HG03457 (cell line): ENCODE measurements around the gene AGFG2.
"Not testable (repeated sequence)": the region's sequence is repeated elsewhere in the genome, so short reads cannot be mapped to it uniquely, and the experiment has no call there.

ENCODE experiments used
- ATAC-seq: cut with Tn5 transposase; IDR thresholded peaks from one replicate; pipeline ENCODE4 v1.9.1; 2021; ENCODE audit warnings: moderate number of reproducible peaks; ENCODE audit not compliant: unreplicated experiment

AGFG2 gene

DNA sequence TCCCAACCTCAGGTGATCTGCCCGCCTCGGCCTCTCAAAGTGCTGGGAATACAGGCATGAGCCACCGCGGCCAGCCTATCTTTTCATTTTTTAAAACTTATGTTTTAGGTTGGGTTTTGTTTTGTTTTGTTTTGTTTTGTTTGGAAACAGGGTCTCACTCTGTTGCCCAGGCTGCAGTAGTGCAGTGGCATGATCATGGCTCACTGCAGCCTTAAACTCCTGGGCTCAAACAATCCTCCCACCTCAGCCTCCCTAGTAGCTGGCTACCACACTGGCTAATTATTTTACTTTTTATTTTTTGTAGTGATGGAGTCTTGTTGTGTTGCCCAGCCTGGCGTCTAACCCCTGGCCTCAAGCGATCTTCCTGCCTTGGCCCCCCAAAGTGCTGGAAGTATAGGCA lies 19.4 kb upstream of the AGFG2 start:
- no peak for ATAC-seq

DNA sequence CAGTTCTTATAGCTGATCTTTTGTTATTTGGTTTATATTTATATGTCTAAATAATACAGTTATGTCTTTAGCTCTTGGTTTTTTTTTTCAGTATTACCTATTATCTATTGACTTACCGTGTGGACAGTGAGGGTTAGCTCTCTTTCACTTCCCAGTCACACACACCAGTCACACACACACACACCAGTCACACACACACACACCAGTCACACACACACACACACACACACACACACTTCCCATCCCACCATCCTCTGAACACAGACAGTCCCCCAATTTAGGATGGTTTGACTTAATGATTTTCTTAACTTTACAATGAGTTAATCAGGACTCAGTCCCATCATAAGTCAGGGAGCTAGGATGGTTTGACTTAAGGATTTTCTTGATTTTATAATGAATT lies 18.9 kb upstream of the AGFG2 start:
- no peak for ATAC-seq

DNA sequence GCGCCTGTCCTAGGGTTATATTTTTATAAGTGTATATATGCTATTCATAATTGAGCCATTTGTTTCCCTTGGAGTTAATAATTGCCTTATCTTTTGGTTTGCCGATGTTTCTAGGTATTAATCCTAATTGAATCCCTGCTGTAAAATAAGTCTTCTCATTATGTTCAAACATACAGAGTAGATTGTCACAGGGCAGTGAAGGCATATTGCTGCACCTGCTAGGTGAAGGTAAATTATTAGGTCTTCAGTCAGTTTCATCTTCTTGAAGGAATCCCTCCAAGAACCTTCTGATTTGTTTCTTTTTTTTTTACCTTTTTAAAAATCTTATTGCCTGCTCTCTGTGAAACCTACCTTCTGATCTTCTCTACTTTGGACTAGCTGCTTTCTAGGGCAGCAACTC lies 17.9 kb upstream of the AGFG2 start:
- ATAC-seq: no peak

DNA sequence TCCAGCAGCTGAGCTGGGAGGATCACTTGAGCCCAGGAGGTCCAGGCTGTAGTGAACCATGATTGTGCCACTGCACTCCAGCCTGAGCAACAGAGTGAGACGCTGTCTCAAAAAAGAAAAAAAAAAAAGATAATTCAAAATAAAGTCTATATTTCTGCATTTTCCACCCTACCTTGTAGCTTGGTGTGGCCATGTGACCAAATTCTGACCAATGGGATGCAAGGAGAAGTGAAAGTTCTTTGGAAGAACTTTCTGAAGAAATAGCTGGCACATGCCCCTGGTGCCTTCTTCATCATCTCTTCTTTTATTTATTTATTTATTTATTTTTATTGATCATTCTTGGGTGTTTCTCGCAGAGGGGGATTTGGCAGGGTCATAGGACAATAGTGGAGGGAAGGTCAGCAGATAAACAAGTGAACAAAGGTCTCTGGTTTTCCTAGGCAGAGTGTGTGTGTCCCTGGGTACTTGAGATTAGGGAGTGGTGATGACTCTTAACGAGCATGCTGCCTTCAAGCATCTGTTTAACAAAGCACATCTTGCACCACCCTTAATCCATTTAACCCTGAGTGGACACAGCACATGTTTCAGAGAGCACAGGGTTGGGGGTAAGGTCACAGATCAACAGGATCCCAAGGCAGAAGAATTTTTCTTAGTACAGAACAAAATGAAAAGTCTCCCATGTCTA lies 17.0 kb upstream of the AGFG2 start:
- ATAC-seq: not testable (repeated sequence)

DNA sequence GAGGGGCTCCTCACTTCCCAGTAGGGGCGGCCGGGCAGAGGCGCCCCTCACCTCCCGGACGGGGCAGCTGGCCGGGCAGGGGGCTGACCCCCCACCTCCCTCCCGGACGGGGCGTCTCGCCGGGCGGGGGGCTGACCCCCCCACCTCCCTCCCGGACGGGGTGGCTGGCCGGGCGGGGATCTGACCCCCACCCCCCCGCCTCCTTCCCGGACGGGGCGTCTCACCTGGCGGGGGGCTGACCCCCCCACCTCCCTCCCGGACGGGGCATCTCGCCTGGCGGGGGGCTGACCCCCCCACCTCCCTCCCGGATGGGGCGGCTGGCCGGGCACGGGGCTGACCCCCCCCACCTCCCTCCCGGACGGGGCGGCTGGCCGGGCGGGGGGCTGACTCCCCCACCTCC lies 15.8 kb upstream of the AGFG2 start:
- not testable (repeated sequence) for ATAC-seq

DNA sequence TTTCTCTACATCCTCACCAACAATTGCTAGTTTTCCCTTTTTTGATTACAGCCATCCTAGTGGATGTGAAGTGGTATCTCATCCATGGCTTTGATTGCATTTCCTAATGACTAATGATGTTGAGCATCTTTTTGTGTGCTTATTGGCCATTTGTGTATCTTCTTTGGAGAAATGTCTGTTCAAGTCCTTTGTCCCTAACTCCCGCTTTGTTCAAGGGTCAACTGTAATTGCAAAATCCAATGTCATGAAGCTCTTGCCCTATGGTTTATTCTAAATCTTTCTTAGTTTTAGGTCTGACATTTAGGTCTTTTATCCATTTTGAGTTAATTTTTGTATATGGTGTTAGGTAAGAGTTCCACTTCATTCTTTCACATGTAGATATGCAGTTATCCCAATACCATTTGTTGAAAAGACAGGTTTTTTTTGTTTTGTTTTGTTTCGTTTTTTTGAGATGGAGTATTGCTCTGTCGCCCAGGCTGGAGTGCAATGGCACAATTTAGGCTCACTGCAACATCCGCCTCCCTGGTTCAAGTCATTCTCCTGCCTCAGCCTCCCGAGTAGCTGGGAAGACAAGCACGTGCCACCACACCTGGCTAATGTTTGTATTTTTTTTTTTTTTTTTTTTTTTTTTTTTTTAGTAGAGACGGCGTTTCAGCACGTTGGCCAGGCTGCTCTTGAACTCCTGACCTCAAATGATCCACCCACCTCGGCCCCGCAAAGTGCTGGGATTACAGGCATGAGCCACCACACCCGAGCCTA lies 10.7 kb upstream of the AGFG2 start:
- ATAC-seq: not testable (repeated sequence)

DNA sequence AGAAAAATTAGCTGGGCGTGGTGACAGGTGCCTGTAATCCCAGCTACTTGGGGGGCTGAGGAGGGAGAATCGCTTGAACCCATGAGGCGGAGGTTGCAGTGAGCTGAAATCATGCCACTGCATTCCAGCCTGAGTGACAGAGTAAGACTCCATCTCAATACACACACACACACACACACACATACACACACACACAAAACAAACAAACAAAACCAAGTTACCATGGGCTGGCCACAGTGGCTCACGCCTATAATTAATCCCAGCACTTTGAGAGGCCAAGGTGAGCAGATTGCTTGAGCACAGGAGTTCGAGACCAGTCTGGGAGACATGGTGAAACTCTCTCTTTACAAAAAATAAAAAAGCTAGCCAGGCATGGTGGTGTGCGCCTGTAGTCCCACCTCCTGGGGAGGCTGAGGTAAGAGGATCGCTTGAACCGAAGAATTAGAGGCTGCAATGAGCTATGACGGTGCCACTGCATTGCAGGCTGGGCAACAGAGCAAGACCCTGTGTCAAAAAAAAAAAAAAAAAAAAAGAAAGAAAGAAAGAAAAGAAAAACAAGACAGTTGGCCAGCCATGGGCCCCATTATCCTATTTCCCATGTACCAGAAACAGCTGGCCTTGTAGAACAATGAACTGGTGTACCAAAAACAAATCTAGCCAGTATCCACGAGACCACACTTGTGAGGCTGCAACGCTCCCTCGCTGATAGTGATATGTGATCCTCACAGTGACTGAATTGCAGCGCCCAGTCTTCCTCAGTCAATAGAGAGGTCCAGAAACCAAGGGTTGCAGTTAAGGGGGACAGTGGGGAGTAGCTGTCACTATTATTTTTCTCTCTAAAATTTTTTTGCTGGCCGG lies 6.6 kb upstream of the AGFG2 start:
- ATAC-seq: no peak

DNA sequence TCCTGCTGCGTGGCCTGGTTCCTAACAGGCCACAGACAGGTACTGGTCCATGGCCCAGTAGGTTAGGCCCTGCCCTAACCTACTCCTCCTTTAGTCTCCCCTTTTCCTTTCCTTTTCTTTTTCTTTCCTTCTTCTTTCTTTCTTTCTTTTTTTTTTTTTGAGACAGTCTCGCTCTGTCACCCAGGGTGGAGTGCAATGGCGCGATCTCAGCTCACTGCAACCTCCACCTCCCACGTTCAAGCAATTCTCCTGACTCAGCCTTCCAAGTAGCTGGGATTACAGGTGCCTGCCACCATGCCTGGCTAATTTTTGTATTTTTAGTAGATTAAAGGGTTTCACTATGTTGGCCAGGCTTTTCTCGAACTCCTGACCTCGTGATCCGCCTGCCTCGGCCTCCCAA lies 3.0 kb upstream of the AGFG2 start:
- ATAC-seq: not testable (repeated sequence)

DNA sequence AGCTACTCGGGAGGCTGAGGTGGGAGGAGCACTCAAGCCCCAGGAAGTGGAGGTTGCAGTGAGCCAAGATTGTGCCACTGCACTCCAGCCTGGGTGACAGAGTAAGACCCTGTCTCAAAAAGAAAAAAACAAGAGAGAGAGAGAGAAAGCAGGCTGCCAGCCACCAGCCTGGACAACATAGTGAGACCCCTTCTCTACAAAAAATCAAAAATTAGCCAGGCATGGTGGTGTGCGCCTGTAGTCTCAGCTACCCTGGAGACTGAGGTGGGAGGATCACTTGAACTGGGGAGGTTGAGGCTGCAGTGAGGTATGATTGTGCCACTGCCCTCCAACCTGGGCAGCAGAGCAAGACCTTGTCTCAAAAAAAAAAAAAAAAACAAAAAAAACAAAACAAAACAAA lies 2.3 kb upstream of the AGFG2 start:
- ATAC-seq: not testable (repeated sequence)

DNA sequence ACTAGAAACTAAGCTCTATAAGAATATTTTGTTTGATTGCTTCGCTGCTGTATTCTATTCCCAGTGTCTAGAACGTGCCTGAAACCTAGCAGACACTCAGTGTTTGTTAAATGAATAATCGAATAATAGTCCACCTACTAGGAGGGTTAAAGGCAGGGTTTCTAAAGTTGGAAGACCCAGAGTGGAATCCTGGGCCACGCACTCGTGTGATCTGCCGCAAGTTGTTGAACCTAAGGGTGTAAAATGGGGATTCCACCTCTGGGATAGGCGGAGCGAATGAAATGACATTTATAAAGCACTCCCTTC lies 702 bp upstream of the AGFG2 start:
- no peak for ATAC-seq

DNA sequence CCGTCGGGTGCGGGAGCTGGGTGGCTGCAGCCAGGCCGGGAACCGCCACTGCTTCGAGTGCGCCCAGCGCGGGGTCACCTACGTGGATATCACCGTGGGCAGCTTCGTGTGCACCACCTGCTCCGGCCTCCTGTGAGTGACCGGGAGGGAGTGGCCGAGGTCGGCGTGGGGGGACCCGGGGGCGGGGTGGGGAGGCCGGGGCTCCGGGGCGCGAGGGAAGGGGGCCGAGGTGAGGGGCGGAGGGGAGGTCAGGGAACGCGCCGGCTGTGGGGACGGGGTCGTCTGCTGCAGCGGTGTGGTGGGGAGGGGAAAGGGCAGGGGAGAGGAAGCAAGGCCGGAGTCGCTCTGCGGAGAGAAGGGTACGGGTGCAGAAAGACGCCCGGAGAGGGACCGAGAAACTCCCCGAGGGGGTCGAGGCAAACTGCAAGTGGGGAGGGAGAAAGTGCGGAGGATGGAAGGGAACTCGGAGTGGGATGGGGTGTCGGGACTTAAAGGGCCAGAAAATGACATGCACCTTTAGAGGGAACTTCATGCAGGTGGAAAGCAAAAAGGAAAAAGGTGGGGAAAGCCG lies 518 bp downstream of the AGFG2 start:
- ATAC-seq: no peak

DNA sequence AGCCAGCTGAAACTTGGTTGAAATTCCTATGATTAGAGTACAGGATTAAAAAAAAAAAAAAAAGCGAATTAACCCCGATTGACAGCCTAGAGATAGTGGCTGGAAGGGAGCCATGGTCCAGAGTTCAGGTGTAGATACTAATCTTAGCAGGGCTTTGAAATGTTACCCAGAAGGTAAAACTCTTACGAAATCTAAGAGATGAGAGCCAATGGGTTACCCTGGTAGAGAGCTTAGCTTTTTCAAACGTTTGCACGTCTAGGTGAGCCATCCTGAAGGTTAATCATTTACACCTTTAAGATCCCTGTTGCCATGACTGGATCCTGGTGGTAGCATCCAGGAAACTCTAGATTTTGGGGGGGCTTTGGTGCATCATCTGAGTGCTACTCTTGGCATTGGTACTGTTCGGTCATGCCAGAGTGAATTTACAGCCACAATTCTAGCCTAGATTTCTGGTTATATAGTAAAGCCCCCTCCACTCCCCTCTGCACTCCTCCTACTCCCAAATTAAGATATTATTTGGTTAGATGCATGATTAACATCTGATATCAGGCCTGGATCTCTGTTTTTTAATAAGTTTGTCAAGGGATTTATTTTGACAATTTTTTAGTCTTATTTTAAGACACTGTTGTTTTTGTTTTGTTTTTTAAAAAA lies 1.2 kb downstream of the AGFG2 start:
- ATAC-seq: no peak

DNA sequence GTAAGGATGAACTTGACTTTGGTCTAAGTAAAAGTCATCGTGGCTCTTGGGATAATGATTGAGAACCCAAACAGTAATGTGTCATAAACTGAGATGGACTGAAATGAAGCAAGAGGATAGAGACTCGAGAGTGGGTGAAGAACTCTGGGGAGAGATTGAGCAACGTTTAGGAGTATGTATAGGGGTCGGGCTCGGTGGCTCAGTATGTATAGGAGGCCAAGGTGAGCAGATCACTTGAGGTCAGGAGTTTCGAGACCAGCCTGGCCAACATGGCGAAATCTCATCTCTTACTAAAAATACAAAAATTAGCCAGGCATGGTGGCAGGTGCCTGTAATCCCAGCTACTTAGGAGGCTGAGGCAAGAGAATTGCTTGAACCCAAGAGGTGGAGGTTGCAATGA lies 2.3 kb downstream of the AGFG2 start:
- ATAC-seq: not testable (repeated sequence)

DNA sequence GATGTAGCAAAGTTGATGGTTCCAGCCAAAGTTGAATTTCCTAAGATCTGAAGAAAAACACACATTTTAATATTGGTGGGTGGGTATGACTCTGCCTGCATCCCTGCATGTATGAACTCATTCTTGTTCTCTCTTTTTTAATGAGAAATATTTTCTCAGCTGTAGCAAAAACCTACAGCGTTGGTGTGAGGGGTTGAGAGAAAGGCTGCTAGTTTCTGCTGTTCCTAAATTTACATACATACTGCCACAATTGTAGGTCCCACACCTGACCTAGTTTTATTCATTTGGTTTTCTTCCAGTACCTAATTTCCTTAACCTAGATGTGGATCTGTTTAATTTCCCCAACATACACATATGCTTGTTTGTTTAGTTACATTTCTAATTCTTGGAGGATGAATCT lies 4.6 kb downstream of the AGFG2 start:
- no peak for ATAC-seq

DNA sequence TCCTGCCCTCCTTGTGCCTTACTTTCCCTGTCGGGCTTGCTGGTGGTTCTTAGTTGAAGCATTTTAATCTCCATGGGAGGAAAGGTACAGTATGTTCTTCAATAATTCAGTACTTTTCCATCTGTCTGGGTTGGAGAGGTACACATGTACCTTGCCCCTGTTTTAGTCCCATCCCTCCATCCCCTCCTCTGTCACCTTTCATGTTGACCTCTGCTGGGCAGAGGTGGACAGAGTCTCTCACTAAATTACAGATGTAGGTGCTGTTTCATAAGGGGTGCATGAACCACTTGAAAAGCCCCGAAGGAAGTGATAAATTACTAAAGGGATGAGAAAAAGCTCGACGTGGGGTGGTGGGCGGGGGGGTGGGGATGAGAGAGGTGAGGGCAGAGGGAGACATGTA lies 5.4 kb downstream of the AGFG2 start:
- ATAC-seq: no peak

DNA sequence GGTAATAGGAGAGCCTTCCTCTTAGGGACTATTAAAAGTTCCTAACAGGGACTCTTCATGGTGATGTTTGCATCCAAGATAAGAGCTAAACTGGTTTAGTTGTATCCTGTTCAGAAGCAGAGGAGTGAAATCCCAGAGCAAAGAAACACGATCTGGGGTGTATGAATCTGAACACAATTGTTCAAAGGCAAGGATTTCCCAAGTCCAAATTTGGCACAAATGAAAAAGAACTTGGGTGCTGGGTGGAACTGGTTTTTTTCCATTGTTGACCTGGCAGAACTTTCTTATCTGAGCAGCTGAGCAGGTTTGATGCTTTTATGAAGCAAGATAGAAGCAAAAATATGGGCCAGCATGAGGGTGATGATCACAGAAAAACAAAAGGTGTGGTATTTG lies 6.0 kb downstream of the AGFG2 start:
- no peak for ATAC-seq

DNA sequence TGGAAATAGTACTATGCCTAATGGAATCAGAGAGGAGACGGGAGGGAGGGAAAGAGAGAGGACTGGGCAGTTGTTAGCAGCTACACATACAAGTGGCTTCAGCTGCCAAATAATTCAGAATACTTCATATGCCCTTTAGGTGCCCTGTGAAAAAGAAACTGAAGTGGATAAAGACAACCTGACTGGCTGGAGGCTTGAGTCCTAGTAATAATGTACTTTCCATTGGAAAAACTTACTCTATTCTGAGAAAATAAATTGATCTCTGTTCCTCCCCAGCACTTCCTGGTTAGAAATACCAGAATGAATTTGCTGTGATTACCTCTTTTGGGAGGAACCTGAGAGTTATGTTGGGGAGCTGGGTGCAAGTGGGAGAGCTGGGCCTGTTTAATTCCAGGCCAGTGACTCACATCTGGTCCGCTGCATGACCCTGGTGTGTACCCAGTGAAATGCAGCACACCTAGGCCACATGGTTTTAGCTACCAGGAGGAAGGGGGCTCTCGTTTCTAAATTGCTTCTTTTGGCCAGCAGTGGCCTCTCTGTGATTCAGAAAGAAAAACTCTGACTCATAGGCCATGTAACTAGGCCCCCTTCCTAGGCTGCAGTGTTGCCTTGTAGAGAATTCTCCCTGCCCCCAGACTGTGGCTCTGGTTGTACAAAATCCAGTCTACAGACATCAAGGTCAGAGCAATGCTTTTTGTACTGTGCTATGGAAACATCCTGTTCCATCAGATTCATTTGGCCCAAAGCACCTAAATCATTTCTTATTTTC lies 6.5 kb downstream of the AGFG2 start:
- ATAC-seq: no peak

DNA sequence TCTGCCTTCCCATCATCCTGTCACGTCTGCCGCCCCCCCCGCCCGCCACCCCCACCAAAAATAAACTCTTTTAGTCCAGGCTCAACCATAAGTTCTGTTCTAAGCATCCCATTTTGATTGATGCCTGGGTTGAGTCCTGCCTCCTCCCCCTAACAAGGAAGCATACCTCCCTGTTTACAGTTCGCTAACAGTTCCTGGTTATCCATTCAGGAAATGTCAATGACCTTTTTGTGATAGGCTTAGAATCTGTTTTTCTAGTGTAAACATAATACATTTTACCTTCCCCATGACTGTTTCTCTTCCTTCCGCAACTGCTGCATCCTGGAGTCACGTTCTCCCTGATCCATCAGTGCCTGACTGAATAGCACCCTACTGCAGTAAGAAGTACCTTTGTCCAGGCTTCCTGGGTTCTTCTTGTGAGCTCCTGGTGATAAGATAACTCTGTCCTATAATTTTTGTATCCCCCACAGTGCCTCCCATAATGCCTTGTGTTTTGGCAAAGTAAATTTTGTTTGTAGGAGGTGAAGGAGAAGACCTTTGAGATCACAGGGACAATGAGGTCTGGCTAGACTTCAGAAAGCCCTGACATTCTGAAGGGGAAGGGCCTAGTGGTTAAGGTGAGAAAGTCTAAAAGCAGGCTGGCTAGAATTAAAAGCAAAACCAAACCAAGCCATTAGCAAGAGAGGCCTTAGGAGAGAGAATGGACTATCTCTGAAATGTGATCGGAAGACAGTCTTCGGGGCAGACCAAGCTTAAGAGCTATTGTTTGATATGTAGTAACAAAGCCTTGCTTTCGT lies 7.3 kb downstream of the AGFG2 start:
- ATAC-seq: no peak

DNA sequence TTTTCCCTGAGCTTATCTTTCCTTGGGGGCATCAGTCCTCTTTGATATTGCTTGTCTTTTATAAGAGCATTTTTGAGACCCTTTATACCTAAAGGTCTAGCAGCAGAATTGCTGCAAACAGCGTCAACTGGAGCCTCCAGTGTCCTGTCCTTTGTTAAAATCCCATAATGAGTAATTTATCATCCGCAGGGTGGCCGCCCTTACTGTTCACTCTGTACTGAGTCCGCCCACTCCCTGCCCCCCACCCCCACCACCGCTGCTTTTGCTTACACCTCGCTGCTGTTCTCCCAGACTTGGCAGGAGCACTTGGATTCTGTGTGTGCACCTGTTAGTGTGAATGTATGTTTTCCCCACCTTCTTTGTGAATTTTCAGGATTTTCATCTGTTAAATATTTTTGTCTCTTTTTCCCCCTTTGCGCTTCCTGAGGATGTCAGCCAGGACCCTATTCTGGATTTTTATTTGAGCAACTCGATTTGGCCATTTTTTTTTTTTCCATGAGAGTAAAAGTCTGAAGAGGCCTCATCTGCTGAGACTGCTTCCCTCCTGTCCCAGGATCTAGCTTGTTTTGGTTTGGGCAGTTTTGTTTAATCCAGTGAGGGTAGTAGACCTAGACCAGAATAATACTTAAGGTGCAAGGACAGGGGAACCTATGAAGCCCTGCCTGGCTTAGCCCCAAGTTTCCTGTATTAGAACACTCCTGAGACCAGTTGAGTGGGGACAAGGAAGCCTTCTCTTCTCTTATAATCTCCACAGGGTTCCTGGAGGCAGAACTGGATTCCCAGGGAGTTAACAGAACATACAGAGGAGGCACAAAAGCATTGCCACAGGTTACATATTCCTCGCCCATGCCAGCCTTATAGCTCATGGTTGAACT lies 8.2 kb downstream of the AGFG2 start:
- ATAC-seq: no peak
